Stimulated activated CD4-positive, alpha-beta T cell treated with anti-CD3 and anti-CD28 coated beads, Interleukin-2, amount 100 ng/mL, for 48 hours (primary cell): ENCODE results near the gene OTULINL.

Source experiments
- DNase-seq, 2 donors: peaks; one replicate each; pipeline ENCODE4 v3.0.0-alpha.2; 2020

OTULINL gene

GRCh38 chr5:14577971-14578370 is 3.6 kb upstream of the OTULINL start:
- DNase-seq, result no peak

GRCh38 chr5:14579246-14579645 is 2.3 kb upstream of the OTULINL start:
- no peak for DNase-seq

- no peak for DNase-seq
Measured at GRCh38 chr5:14579731-14580397, 1.7 kb upstream of the OTULINL start.

- DNase-seq, result no peak
Measured at GRCh38 chr5:14580398-14581034, 1.1 kb upstream of the OTULINL start.

- DNase-seq, result peak; percentile 62 to 68
Measured at GRCh38 chr5:14581891-14582796, 552 bp downstream of the OTULINL start.

GRCh38 chr5:14582797-14583137 is 1.2 kb downstream of the OTULINL start:
- DNase-seq, result no peak

- no peak for DNase-seq
Measured at GRCh38 chr5:14584848-14585247, 3.3 kb downstream of the OTULINL start.

- no peak for DNase-seq
Measured at GRCh38 chr5:14587150-14587549, 5.6 kb downstream of the OTULINL start.

GRCh38 chr5:14588145-14588544 is 6.6 kb downstream of the OTULINL start:
- no peak for DNase-seq

GRCh38 chr5:14588758-14589543 is 7.4 kb downstream of the OTULINL start:
- no peak for DNase-seq

GRCh38 chr5:14590949-14591348 is 9.4 kb downstream of the OTULINL start:
- DNase-seq, result no peak

- DNase-seq, result no peak
Measured at GRCh38 chr5:14591548-14591947, 10.0 kb downstream of the OTULINL start.

- DNase-seq, result no peak
Measured at GRCh38 chr5:14593326-14594021, 11.9 kb downstream of the OTULINL start.

- DNase-seq, result no peak
Measured at GRCh38 chr5:14594378-14595074, 12.9 kb downstream of the OTULINL start.

- no peak for DNase-seq
Measured at GRCh38 chr5:14595189-14595588, 13.6 kb downstream of the OTULINL start.

- DNase-seq, result no peak
Measured at GRCh38 chr5:14595891-14596290, 14.3 kb downstream of the OTULINL start.

GRCh38 chr5:14597080-14597479 is 15.5 kb downstream of the OTULINL start:
- DNase-seq, result no peak

- no peak for DNase-seq
Measured at GRCh38 chr5:14598225-14598624, 16.6 kb downstream of the OTULINL start.

GRCh38 chr5:14599476-14600127 is 18.0 kb downstream of the OTULINL start:
- no peak for DNase-seq

- DNase-seq, result no peak
Measured at GRCh38 chr5:14600846-14601245, 19.3 kb downstream of the OTULINL start.

GRCh38 chr5:14603141-14603540 is 21.5 kb downstream of the OTULINL start:
- DNase-seq, result no peak
